ENCODE data around the gene INO80. TPM values are rescaled to one million over a fixed set of nuclear protein-coding genes. Genes with fewer than 3 reads are reported as not detected.

The INO80 gene
- total and polyA plus RNA-seq, 2 donors (not counting 3 experiments of a cell fraction or from before 2014, with no cell fraction given): 5.7 to 29.1 TPM

DNA sequence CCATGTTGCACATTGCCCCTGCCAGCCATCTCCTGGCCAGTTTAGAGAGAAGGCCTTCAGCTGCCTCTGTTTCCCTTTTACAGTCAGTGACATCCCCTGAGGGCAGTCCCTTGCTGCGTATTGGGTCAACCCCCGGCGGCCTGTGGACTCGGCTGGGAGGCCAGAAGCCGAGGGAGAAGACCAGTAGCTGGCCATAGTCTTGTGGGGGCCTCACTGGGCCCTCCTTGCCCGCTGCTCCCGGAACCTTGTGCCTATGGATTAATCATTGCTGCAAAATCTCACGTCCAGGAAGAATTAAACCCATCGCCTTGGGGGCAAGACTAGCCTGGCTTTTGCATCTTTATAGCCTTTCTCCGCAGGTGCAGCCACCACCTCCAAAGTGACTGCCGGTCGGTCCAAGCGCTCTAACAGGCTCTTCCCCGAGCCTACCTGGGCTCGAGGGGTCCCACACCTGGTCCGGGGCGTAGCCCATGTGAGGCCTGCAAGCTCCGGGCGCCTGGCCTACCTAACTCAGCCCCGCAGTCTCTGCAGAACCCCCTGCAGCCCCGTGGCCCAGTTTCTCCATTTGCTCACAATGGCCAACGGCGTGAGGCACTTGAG, 163.7 kb downstream of the INO80 start:
- FAIRE-seq: no peak
- ChIA-PET CTCF (interaction anchor here (1.4 to 9.3 kb wide), 8 partner anchors 11 to 66 kb away, joined by 3 to 101 read pairs (median 20); no protein-coding TSS in a partner anchor), POLR2A (interaction anchor here (1.0 to 1.7 kb wide), 4 partner anchors 11 to 59 kb away, joined by 3 to 19 read pairs (median 4); no protein-coding TSS in a partner anchor)
- TSS peak; percentile 75 for BruUV-seq (replicated peaks)
- peak overlapping the region; percentile 25 for H3K4me2 ChIP-seq (ENCODE audit: insufficient read depth, low read length)
- peaks cover 10% of the 10 kb centered on the region for H3K4me1 ChIP-seq (ENCODE audit: control insufficient read depth, extremely low read depth, insufficient read depth, low read length)
- H3K4me3 ChIP-seq (replicated peaks in 1 of 3; ENCODE audit: insufficient read depth in 1 of 3, low read depth in 1 of 3, low read length in 3 of 3): peak overlapping the region; percentile 7 to 90 (median 37)
- TF ChIP-seq JUN (IDR thresholded peaks at IDR 0.05; ENCODE audit: borderline replicate concordance, insufficient read depth, insufficient read length, low read depth): no peak
- no peak for TF ChIP-seq GATA2 (IDR thresholded peaks at IDR 0.05; ENCODE audit: insufficient read depth, insufficient read length, low read depth, low read length)
- no peak for TF ChIP-seq EZH2 (IDR thresholded peaks at IDR 0.05; ENCODE audit: borderline replicate concordance, low read depth, low read length, severe bottlenecking)
- no peak for TF ChIP-seq POLR2AphosphoS5 (IDR thresholded peaks at IDR 0.05; ENCODE audit: insufficient read depth, low read depth, low read length)
- TF ChIP-seq, protein P1, sequence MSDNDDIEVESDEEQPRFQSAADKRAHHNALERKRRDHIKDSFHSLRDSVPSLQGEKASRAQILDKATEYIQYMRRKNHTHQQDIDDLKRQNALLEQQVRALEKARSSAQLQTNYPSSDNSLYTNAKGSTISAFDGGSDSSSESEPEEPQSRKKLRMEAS (IDR thresholded peaks at IDR 0.05; ENCODE audit: insufficient read depth, insufficient read length): no peak
- no peak for TF ChIP-seq MYC (IDR thresholded peaks at IDR 0.05; ENCODE audit: low read depth, low read length)
- TF ChIP-seq, protein P2, sequence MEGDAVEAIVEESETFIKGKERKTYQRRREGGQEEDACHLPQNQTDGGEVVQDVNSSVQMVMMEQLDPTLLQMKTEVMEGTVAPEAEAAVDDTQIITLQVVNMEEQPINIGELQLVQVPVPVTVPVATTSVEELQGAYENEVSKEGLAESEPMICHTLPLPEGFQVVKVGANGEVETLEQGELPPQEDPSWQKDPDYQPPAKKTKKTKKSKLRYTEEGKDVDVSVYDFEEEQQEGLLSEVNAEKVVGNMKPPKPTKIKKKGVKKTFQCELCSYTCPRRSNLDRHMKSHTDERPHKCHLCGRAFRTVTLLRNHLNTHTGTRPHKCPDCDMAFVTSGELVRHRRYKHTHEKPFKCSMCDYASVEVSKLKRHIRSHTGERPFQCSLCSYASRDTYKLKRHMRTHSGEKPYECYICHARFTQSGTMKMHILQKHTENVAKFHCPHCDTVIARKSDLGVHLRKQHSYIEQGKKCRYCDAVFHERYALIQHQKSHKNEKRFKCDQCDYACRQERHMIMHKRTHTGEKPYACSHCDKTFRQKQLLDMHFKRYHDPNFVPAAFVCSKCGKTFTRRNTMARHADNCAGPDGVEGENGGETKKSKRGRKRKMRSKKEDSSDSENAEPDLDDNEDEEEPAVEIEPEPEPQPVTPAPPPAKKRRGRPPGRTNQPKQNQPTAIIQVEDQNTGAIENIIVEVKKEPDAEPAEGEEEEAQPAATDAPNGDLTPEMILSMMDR (IDR thresholded peaks at IDR 0.05; ENCODE audit: extremely low read depth in 1 of 2, insufficient read depth in 1 of 2, low read depth in 1 of 2, low read length in 2 of 2): no peak
- no peaks in the 10 kb centered on the region for H3K27me3 ChIP-seq (ENCODE audit: control insufficient read depth in 2 of 2, insufficient read depth in 2 of 2, low read length in 2 of 2)
- peak overlapping the region; percentile 71 for H3K9ac ChIP-seq (replicated peaks; ENCODE audit: extremely low read depth, insufficient read depth, low read length)
- intact Hi-C loops (cut with micrococcal nuclease): loop anchor here (2.0 kb wide), 1 partner anchor 30 kb away; no protein-coding TSS in a partner anchor
- DNase-seq (ENCODE audit: low read depth, low spot score): no peak
- H3K27ac ChIP-seq (ENCODE audit: insufficient read depth, low read depth, low read length): peak overlapping the region; percentile 61
- no peaks in the 10 kb centered on the region for H3K9me1 ChIP-seq (replicated peaks; ENCODE audit: control insufficient read depth, extremely low read depth, insufficient read depth, low read length)
- no peaks in the 10 kb centered on the region for H3K9me3 ChIP-seq (replicated peaks; ENCODE audit: control insufficient read depth, insufficient read depth, low read length)
- H3K36me3 ChIP-seq (ENCODE audit: control insufficient read depth in 2 of 2, extremely low read depth in 1 of 2, insufficient read depth in 2 of 2, low read length in 2 of 2): peaks cover 0 to 2% of the 10 kb centered on the region in 2 experiments
- peak overlapping the region; percentile 55 for H2AFZ ChIP-seq (ENCODE audit: low read depth, low read length)
- no peaks in the 10 kb centered on the region for H3K79me2 ChIP-seq (ENCODE audit: control insufficient read depth, insufficient read depth, low read length)
- dilution Hi-C loops (cut with MboI; ENCODE audit: extremely low pct_ligation_motif_present, low sequenced_read_pairs): no loop called here
- no peaks in the 10 kb centered on the region for H4K20me1 ChIP-seq (replicated peaks; ENCODE audit: control insufficient read depth, extremely low read depth, insufficient read depth, low read length)

All from endothelial cell of umbilical vein (primary cell).